ENCODE measurements around the gene HBA1. TPM values are rescaled to one million over a fixed set of nuclear protein-coding genes. Genes with fewer than 3 reads are reported as not detected.

Gene HBA1
- total RNA-seq, 1 donor: not detected

GRCh38 chr16:189604-190186, 13.2 kb downstream of the HBA1 start:
- TF ChIP-seq CTCF (IDR thresholded peaks at IDR 0.05; ENCODE audit: extremely low read depth, low read depth, low read length): no peak
- Histone ChIP-seq H3K4me1 (ENCODE audit: insufficient read depth, low read length) (peaks cover under 1% of the 10 kb centered on the region), H3K79me2 (ENCODE audit: insufficient read depth, low read length) (peaks cover 2% of the 10 kb centered on the region), H3K9me3 (ENCODE audit: low read depth, low read length) (no peaks in the 10 kb centered on the region), H3K27ac (ENCODE audit: low read depth, low read length) (no peak overlapping the region), H2AFZ (ENCODE audit: low read length) (no peak overlapping the region), H3K36me3 (ENCODE audit: insufficient read depth, low read length) (peaks cover 66% of the 10 kb centered on the region), H4K20me1 (ENCODE audit: insufficient read depth, low read length) (peaks cover 29% of the 10 kb centered on the region), H3K27me3 (ENCODE audit: insufficient read depth, low read length) (no peaks in the 10 kb centered on the region), H3K4me2 (ENCODE audit: insufficient read depth, low read length) (no peak overlapping the region), H3K4me3 (ENCODE audit: insufficient read depth, low read length) (no peak overlapping the region)
- DNase-seq (ENCODE audit: insufficient read length, low spot score, missing footprints): peak; percentile 53

- Histone ChIP-seq H3K27me3 (ENCODE audit: insufficient read depth, low read length) (no peaks in the 10 kb centered on the region), H3K4me2 (ENCODE audit: insufficient read depth, low read length) (no peak overlapping the region), H3K79me2 (ENCODE audit: insufficient read depth, low read length) (peaks cover 4% of the 10 kb centered on the region), H3K4me3 (ENCODE audit: insufficient read depth, low read length) (no peak overlapping the region), H4K20me1 (ENCODE audit: insufficient read depth, low read length) (peaks cover 27% of the 10 kb centered on the region), H3K36me3 (ENCODE audit: insufficient read depth, low read length) (peaks cover 85% of the 10 kb centered on the region), H3K27ac (ENCODE audit: low read depth, low read length) (no peak overlapping the region), H3K4me1 (ENCODE audit: insufficient read depth, low read length) (peaks cover 4% of the 10 kb centered on the region), H2AFZ (ENCODE audit: low read length) (no peak overlapping the region), H3K9me3 (ENCODE audit: low read depth, low read length) (no peaks in the 10 kb centered on the region)
- DNase-seq (ENCODE audit: insufficient read length, low spot score, missing footprints): no peak
- no peak for TF ChIP-seq CTCF (IDR thresholded peaks at IDR 0.05; ENCODE audit: extremely low read depth, low read depth, low read length)
These were observed 15.4 kb downstream of the HBA1 start for GRCh38 chr16:191831-192230.

- Histone ChIP-seq H3K4me1 (ENCODE audit: insufficient read depth, low read length) (peaks cover 4% of the 10 kb centered on the region), H3K27me3 (ENCODE audit: insufficient read depth, low read length) (no peaks in the 10 kb centered on the region), H3K36me3 (ENCODE audit: insufficient read depth, low read length) (peaks cover 86% of the 10 kb centered on the region), H3K4me3 (ENCODE audit: insufficient read depth, low read length) (no peak overlapping the region), H4K20me1 (ENCODE audit: insufficient read depth, low read length) (peaks cover 29% of the 10 kb centered on the region), H3K27ac (ENCODE audit: low read depth, low read length) (no peak overlapping the region), H3K79me2 (ENCODE audit: insufficient read depth, low read length) (peaks cover 7% of the 10 kb centered on the region), H3K9me3 (ENCODE audit: low read depth, low read length) (no peaks in the 10 kb centered on the region), H3K4me2 (ENCODE audit: insufficient read depth, low read length) (no peak overlapping the region), H2AFZ (ENCODE audit: low read length) (no peak overlapping the region)
- no peak for TF ChIP-seq CTCF (IDR thresholded peaks at IDR 0.05; ENCODE audit: extremely low read depth, low read depth, low read length)
- peak; percentile 73 for DNase-seq (ENCODE audit: insufficient read length, low spot score, missing footprints)
These were observed 16.2 kb downstream of the HBA1 start for GRCh38 chr16:192686-193085.

- Histone ChIP-seq H3K36me3 (ENCODE audit: insufficient read depth, low read length) (peaks cover 83% of the 10 kb centered on the region), H3K27ac (ENCODE audit: low read depth, low read length) (no peak overlapping the region)
- no peak for DNase-seq (ENCODE audit: insufficient read length, low spot score, missing footprints)
These were observed 17.0 kb downstream of the HBA1 start for GRCh38 chr16:193441-193840.

More at GRCh38 chr16:193441-193840, 17.0 kb downstream of the HBA1 start:
- Histone ChIP-seq H3K4me3 (ENCODE audit: insufficient read depth, low read length) (no peak overlapping the region), H3K9me3 (ENCODE audit: low read depth, low read length) (no peaks in the 10 kb centered on the region), H3K4me2 (ENCODE audit: insufficient read depth, low read length) (no peak overlapping the region), H3K4me1 (ENCODE audit: insufficient read depth, low read length) (peaks cover 4% of the 10 kb centered on the region), H4K20me1 (ENCODE audit: insufficient read depth, low read length) (peaks cover 30% of the 10 kb centered on the region), H3K27me3 (ENCODE audit: insufficient read depth, low read length) (no peaks in the 10 kb centered on the region), H3K79me2 (ENCODE audit: insufficient read depth, low read length) (peaks cover 7% of the 10 kb centered on the region), H2AFZ (ENCODE audit: low read length) (no peak overlapping the region)
- TF ChIP-seq CTCF (IDR thresholded peaks at IDR 0.05; ENCODE audit: extremely low read depth, low read depth, low read length): no peak
